HG02852 (cell line): ENCODE measurements around the gene LNX2.

Experiments
- ATAC-seq: cut with Tn5 transposase; IDR thresholded peaks from one replicate; pipeline ENCODE4 v1.9.1; 2021; ENCODE audit warnings: mild to moderate bottlenecking, moderate library complexity; ENCODE audit not compliant: unreplicated experiment

Gene LNX2

DNA sequence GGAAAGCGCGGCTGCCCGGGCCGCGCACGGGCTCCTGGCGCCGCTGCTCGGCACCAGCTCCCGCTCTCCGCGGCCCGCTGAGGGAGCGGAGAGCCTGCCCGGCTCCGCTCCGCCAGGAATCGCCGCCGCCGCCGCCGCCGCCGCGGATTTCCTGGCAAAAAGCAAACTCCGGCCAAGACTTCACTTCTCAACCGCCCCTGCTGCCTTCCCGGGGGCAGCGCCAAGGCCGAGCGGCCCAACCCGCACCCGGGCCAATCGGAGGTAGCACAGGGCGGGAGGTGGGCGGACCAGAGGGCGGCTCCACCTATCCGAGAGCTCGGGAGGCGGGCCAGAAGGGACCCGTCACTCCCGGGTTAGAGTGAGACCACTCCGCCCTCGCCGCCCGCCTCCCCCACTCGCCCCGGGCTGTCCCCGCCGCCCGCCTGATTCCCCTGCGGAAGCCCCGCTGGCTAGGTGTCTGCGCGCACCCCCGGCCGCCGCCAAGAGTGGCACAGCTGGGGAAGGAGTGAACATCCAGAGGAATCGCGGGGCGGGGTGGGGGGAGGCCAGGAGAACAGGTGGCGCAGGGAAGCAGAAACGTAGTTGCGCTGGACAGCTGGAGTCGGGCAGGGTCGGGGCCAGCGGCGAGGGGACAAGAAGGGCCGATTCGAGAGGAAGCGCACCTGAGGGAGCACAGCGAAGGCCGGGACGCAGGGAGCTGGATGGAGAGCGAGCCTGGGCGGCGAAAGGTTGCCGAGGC lies at the start of gene LNX2:
Gene LNX2 (minus strand): TSS at position 153 of the 739 bp plus-strand sequence. CDS start 38,826 bp downstream, outside the sequence.
- ATAC-seq = peak; percentile 88

DNA sequence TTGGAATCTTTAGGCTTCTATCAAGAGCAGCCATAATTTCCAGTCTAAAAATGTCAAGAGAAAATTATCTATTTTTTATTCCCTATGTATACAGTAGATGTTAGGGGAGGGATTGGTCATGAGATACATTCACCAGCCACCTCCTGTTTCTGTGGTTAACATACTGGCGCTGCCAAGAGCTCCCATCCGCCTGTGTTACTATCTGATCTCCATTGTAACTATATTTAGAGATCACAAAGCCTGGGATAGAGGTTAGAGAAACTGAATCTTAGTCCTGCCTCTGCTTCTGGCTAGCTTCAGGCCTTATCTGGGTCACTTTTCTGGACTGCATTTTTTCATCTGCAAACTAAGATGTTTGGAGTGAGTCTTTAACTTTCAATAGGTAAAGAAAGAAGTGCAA lies 47.6 kb upstream of the LNX2 start:
- no peak for ATAC-seq

DNA sequence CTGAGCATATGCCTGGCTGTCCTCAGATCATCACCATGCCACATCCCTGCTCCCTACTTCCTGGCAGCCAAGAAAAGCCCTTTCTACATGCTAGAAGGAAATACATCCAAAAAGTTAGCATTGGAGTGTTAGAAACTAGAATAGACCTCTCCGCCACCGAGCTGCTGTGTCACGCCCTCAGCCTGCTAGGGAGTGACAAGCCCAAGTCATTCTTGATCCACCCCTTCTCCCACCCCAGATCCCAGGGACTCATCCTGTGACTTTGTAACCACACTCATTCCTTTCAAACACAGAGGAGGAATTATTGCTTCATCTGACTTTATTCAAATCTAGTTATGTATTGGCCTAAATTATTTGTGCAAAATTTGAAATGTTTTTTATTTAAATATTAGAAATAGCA lies 46.6 kb upstream of the LNX2 start:
- no peak for ATAC-seq

DNA sequence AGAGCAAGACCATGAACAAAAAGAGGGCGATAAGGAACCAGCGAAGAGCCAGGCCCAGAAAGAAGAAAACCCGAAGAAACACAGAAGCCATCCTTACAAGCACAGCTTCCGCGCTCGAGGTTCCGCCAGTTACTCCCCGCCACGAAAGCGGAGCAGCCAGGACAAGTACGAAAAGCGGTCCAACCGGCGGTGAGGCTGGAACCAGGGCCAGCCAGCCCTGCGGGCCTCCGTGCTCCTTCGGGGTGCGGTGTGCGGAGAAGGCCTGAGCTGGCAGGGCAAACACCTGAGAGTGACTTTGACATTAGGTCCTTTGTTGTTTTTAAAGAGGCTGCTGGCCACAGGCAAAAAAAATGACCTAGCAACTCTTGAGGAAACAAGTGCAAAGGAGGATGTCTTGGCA lies 45.4 kb upstream of the LNX2 start:
- ATAC-seq = no peak

DNA sequence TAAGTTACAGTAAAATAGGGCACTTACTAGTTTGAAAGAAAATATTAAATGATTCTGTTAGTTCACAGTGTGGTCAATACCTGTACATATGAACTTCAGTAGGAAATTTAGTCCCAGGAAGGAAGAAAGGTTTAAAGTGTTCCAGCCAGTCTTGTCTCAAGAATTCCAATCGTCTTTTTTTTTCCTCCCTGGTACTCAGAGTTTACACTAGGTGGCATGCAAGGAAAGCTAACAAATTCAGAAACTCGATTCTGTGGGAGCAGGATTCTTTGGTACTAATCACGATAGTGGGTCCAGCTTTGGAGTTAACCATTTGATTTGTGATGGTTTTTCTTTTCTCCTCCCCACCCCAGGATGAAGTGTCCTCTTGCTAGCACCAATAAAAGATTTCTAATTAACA lies 45.0 kb upstream of the LNX2 start:
- ATAC-seq = no peak

DNA sequence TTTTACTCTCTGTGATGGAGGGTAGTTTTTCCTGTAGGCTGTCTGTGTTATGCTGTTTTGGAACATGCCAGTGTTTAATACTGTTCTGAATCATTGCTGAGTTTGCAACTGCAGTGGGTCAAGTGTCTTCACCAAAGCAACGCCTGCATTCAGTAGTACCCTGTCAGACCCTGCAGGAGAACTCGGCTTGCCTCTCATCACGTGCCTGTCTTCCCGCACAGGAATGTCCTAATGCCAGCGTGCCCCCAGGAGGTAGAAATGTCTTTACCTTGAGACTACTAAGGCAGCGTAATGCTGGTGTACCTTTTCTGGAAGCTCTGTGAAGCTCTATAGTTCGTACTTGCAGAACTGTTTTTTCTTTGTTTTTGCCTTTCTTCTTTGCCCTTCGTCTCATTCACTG lies 43.6 kb upstream of the LNX2 start:
- no peak for ATAC-seq

DNA sequence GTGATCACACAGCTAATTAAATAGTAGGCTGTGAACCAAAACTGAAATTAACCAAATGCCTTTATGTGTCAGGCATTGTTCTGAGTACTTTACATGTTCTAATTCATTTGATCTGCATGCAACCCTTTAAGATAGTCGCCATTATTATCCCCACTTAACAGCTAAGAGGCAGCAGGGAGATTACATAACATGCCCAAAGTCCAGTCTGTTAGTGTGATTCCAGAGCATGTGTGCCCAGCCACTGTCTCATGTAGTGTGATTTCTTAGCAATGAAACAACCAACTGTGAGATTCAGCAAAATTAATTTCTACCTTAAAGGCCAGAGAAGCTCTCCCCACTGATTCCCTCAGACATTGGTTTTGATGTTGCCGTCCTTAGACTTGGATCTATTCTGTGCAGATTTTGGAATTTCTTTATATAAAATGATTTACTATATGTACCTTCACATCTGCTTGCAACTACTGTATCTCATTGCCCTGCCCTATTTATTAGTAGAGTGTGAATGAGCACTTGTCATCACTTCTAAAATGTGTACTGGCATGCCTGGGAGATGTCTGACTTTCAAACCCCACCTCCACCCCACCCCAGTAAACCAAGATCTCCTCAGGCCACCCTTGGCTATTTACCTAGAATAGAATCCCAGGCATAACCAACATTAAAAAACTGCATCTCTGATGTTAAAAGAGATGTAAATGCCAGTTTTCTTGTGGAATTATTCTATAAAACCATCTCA lies 42.6 kb upstream of the LNX2 start:
- ATAC-seq = no peak

DNA sequence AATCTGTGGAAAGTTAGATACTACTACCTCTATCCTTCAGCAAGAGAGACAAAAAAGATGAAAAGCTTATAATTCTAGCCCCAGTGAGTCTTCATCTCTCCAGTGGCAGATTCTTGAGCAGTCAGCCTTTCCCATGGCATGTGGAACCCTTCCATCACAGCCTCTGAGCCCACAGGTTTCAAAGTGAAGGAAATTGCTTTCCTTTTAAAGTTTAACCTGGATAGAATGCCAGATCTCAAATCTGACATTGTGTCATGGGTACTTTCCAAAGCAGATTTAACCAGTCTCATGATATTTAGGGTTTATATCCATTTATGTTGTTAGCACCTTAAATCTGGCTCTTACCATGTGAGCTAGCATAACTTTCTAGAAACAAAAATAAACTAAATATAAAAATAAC lies 40.7 kb upstream of the LNX2 start:
- no peak for ATAC-seq

DNA sequence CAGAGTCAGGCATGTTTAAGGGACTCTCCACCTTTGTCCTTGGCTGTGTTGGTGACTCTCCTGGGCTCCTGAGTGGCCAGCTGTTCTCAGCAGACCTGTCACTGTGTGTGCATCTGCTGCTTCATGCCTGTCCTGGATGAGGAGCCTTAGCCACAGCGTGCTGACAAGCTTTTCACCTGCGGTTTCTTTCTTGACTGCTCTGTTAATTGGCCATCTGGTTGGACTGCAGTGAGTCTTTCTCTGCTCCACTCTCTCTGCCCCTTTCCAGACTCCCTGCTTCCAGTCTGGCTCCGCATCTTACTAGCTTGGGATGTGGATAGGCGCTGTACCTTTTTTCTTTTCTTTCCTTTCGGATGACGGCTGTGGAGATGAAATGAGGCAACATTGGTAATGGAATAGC lies 40.2 kb upstream of the LNX2 start:
- ATAC-seq = no peak

DNA sequence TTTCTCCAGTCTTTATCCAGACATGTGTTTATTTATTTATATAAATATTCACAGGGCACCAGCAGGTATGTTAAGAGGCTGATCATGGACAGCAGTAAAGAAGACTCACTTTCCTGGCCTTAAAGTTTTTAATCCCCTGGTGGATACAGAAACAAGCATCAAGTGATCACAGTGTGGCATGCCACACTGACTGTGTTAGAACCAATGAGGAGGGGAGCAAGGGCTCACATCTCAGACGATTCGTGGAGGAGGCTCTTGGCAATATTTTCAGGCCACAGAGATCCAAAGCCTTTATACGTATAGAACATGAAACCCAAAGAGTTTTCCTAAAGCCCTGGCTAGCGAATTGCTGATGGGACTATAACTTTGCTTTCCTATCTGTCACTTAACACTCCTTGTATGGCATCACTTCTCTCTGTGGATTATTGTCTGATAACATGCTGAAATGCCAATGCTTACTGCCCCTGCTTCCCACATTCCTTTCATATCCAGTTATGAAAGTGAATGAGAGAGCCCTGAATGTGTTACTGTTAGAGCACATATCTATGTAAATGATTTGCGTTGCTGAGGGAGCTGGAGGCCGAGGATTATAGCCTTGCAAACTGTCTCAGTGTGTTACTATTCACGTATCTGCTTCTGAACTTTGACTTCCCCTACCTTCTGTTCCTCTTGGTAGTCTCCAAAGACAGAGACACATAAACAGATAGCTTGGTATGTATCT lies 39.0 kb upstream of the LNX2 start:
- ATAC-seq = no peak

DNA sequence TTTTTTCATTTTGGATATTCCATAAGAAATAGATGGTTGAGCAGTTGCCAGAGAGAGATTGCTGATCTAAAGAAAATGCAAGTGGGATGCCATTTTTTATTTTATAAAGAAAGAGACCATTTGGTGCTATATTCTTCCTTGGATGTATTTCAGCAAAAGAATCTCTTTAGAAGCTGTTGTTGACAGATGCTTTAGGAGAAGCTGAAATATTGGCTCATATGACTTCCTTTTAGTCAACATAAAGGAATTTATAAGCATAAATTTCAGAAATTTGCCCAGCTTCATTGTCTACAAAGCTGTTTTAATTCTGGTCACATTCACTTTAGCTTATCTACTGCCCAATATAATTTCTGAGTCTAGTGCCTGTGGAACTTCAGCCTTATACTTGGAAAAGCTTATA lies 38.2 kb upstream of the LNX2 start:
- ATAC-seq = no peak

DNA sequence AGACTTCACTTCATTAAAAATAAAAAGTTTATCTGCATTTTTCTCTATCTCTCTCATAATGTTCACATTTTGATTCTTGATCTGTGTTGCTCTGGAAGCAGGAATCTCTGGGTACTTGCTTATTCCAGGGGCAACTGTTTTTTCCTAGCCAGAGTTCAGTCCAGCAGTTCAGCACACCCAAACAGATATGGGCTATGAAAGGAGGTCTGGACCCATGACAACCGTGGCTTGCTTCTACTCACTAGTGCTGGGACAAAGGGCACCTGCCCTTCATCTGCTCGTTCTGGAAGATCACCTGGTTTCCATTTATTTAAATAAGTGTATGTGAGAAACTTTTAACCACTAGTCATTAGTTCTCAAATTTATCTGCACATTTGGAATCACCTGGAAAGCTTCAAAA lies 37.4 kb upstream of the LNX2 start:
- no peak for ATAC-seq

DNA sequence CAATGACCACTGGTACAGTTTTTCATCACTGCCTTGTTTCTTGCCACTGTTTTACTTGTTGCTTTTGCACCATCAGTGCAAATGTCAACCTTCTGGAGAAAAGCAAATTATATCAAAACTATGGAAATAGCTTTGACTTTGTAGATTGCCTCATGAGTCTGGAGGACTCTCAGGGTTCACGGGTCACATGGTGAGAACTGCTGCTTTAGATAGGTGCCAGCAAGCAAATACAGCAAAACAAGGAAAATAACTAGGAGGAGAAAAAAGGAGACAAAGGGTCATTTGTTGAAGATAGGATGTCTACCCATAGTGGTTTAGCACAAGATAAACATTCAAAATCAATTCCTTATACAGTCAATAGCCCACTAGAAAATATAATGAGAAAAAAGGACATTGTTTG lies 34.5 kb upstream of the LNX2 start:
- no peak for ATAC-seq

DNA sequence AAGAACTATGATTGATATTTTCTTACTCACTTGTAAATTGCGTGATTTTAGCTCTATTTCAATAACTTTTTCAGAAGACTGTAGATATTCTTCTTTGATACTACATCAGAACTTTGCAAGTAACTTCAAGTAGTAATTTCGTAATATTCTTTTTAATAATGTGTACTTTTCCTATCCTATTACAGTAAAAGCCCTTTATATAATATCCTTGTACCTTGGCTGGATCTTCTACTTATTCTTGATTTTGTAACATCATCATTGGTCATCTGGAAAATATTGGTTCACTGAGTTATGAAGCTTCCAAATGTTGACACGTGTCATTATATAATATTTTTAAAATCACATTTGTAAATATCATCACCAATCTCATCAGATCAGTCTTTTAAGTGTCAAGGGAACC lies 33.7 kb upstream of the LNX2 start:
- no peak for ATAC-seq

DNA sequence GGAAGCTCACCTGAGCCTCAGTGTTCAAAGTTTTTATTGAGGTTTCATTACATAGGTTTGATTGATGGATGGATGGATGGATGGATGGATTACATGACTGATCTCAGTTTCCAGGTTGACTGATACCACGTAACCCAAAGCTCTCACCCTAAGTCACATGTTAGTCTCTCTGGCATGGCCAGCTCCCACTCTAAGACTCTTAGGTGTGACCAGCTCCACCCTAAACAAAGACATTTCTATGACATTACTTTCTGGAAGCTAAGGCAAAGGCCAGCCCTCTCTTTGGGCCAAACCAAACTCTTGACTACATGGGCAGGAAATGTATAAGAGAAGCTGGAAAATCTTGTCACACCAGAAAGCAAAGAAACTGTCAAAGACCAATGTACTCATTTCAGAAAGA lies 30.0 kb upstream of the LNX2 start:
- ATAC-seq = no peak

DNA sequence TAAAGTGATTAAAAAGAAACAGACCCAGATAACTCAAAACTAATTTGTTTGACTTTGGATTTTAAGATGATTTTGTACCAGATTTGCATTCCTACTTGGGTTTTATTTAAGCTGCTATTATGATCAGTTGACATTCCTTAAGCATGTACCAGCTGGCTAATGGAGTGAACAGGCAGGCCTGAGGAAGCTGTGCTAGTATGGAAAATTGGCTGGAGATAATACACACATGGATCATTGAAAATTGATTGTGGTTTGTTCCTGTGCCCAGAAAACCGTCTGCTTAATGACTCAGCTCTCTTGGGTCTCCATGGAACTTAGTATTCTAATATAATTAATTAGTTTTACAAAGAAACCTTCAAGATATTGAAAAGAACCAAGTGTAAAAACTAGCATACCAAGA lies 24.0 kb upstream of the LNX2 start:
- ATAC-seq = no peak

DNA sequence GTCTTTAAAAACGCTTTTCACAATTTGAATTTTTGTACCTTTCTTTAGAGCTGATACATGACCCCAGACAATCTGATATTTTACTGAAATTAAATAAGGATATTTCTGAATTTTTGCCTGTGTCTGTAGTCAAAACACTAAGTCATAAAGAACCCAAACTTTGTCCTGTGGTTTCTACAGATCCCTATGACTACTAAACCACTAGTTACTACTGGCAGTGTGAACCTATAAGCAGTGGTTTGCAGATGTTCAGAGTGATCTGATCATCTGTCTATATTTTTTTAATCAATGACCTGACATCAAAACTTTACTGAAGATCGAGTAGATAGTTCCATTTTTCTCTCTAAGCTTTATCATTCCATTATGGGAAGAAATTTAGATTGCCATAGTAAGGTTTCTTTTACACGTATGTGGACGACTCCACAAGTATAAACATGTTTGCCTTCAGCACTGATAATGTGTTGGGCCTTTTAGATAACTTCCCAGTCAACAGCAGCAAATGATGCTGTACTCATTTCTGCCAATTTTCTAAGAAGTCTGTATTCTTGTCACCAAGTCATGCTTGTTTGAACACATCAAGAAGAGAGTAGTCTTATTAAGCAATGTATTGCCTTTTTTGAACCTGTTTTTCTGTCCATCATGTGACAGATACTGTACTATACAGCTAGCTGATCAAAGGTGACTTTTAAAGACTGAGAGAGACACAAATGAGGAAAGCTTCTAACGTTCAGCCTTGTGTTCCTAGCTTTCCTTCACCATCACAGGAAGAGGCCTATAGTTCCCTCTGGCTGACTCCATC lies 23.2 kb upstream of the LNX2 start:
- ATAC-seq = no peak

DNA sequence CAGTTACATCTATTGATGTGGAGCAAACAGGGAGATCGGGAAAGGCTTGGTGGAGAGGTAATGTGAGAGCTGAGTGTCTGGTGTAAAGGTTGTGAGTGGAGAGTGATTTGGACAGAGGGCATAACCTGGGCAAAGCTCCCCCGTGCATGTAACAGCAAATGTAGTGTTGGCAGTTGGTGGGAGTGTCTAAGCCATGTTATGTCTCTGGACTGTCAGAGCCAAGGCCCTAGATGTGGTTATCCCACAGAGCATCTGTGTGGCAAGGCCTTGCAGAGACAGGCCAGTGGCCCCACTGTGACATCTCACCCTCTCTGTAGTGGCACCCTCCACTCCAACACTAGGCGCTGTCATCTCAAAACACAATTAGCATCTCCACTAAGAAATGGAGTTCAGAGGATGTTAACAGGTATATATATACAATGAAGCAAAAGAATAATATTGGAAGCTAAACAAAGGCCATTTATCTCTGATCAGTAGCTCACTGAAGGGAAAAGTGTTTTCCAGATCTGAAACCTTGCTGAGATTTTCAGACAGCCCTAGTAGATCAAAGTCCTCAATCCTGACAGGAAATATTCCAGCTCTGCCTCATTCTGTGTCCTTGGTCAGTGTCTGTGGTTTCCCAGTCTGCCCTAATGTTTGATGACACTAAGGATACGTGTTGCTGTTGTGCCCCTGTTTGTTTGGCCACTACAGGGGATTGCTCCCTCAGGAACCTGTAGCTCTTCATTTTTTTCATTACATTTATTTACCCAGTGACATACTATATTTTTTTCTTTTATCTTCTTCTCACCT lies 21.6 kb upstream of the LNX2 start:
- no peak for ATAC-seq

DNA sequence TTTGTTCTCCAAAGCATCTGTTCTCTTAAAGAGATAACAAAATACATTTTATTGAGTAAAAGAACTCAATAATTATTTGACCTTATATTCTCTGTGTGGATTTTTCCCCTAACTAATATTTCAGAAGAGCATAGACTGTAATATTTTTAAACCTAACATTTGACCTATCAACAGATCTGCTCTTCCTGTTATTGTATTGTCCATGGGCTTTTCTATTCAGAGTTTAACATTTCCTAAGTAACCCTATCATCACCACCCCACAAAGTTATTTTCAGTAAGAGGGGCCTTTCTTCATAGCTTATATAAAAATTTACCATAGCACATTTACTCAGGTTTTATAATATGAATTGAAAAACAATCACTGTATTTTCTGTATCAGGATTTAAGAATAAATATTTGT lies 18.9 kb upstream of the LNX2 start:
- ATAC-seq = no peak

DNA sequence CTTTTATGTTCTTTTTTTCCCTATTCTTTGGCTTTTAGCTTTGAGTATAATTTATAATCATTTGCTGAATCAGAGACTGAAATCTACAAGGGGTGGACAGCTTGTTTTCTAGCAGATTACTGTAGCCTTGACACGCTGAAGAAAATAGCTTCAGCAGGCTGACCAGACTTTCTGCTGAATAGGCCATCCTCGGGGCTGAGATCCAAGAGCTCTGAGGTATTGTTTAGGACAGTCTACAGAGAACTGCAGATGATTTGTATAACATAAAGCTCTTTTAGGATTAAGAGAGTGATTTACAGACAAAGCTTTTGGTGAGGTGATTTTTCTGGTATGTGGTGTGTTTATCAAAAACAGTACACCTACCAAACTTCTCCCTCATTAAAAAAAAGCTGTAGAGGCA lies 18.2 kb upstream of the LNX2 start:
- ATAC-seq = no peak
